Measurements from ENCODE around the gene DUSP16. TPM values are rescaled to one million over a fixed set of nuclear protein-coding genes. Genes with fewer than 3 reads are reported as not detected.

DUSP16 gene
- total and polyA plus RNA-seq, 2 of the 8 experiments (the other 6 are each of a cell fraction or from before 2014, with no cell fraction given): 31.6 to 55.9 TPM

- TF ChIP-seq HDAC2 (IDR thresholded peaks at IDR 0.05; ENCODE audit: borderline replicate concordance in 1 of 2, low read depth in 2 of 2, low read length in 2 of 2): no peak
- TF ChIP-seq SAP30 (IDR thresholded peaks at IDR 0.05; ENCODE audit: insufficient read depth, insufficient replicate concordance, low read length): no peak
- no peak for TF ChIP-seq BACH1 (IDR thresholded peaks at IDR 0.05; ENCODE audit: low read length)
- no peak for TF ChIP-seq POU5F1 (IDR thresholded peaks at IDR 0.05; ENCODE audit: low read depth, low read length)
- no peak for TF ChIP-seq SP4 (IDR thresholded peaks at IDR 0.05; ENCODE audit: low read length)
- no peak for TF ChIP-seq CHD1 (IDR thresholded peaks at IDR 0.05; ENCODE audit: low read depth, low read length)
Measured at GRCh38 chr12:12510551-12510950, 52.1 kb downstream of the DUSP16 start (continued).
